ENCODE results near the gene DCTN1.

GRCh38 chr2:74327627-74328026 lies 52.5 kb downstream of the DCTN1 start:
- TF ChIP-seq CTCF (IDR thresholded peaks at IDR 0.05; ENCODE audit: extremely low read depth in 1 of 2, insufficient read depth in 1 of 2, low read depth in 1 of 2, low read length in 2 of 2): no peak
- no peak for TF ChIP-seq POLR2A (IDR thresholded peaks at IDR 0.05; ENCODE audit: low read depth, low read length)
- TF ChIP-seq FOS (IDR thresholded peaks at IDR 0.05; ENCODE audit: borderline replicate concordance, insufficient read depth, low read length): no peak
- TF ChIP-seq MYC (IDR thresholded peaks at IDR 0.05; ENCODE audit: low read depth, low read length): no peak
- no peak for TF ChIP-seq JUN (IDR thresholded peaks at IDR 0.05; ENCODE audit: borderline replicate concordance, insufficient read depth, insufficient read length, low read depth)
- TF ChIP-seq EZH2 (IDR thresholded peaks at IDR 0.05; ENCODE audit: borderline replicate concordance, low read depth, low read length, severe bottlenecking): no peak
- no peak for TF ChIP-seq POLR2AphosphoS5 (IDR thresholded peaks at IDR 0.05; ENCODE audit: insufficient read depth, low read depth, low read length)
- TF ChIP-seq MAX (IDR thresholded peaks at IDR 0.05; ENCODE audit: insufficient read depth, insufficient read length): no peak
